Measurements from ENCODE around the gene PTPRD.

Gene PTPRD

DNA sequence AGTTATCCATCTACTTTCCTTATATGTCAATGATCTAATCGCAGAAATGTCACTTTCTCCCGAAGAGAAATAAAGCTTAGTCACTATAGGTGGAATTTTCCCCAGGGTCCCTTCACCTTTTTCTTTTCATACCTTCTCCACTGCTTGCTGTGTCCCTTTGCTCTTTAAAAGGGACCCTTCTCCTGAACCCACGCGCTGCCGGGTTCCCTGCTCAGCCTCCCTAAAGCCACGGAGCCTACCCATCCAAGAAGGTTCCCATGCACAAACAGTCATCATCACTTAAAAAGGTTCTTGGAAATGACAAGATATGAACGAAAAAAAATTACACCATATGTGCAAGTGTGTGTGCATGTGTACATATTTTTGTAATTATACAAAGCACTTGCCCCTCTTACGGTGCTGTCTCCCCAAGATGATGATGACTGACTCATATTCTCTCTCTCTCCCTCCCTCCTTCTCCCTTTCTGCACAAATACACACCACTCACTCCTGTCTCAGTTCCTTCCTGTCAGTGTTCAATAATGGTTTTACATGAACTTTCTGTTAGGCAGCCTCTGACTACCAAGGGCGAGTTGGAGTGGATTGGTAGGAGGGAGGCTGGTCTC is 1.5 kb upstream of the PTPRD start:
- H3K4me3 ChIP-seq (ENCODE audit: low read depth, low read length), result no peak overlapping the region
- TF ChIP-seq, protein P1, sequence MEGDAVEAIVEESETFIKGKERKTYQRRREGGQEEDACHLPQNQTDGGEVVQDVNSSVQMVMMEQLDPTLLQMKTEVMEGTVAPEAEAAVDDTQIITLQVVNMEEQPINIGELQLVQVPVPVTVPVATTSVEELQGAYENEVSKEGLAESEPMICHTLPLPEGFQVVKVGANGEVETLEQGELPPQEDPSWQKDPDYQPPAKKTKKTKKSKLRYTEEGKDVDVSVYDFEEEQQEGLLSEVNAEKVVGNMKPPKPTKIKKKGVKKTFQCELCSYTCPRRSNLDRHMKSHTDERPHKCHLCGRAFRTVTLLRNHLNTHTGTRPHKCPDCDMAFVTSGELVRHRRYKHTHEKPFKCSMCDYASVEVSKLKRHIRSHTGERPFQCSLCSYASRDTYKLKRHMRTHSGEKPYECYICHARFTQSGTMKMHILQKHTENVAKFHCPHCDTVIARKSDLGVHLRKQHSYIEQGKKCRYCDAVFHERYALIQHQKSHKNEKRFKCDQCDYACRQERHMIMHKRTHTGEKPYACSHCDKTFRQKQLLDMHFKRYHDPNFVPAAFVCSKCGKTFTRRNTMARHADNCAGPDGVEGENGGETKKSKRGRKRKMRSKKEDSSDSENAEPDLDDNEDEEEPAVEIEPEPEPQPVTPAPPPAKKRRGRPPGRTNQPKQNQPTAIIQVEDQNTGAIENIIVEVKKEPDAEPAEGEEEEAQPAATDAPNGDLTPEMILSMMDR (conservative IDR thresholded peaks at IDR 0.05; ENCODE audit: low read depth, low read length), result no peak
- DNase-seq (ENCODE audit: low read depth), result no peak

DNA sequence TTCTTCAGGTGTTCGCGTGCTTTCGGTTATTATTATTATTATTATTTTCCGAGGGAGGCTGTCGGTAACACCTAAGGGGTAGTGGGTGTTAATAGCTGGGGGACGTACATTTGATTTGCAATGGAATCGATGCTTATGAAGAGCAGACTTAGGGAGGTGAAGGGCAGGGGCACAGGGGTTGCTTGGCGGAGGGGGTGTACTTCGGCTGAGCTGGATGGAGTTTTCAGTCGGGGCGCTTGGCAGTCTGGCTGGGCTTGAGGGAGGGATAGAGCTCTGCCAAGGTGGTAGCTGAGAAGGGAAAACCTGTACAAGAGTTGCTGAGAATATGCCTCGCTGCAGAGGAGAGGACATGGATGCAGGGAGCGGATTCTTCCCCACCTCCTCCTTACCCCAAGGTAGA is 617 bp upstream of the PTPRD start:
- TF ChIP-seq, protein P1 (conservative IDR thresholded peaks at IDR 0.05; ENCODE audit: low read depth, low read length), result no peak
- DNase-seq (ENCODE audit: low read depth), result no peak
- H3K4me3 ChIP-seq (ENCODE audit: low read depth, low read length), result peak overlapping the region; percentile 53

DNA sequence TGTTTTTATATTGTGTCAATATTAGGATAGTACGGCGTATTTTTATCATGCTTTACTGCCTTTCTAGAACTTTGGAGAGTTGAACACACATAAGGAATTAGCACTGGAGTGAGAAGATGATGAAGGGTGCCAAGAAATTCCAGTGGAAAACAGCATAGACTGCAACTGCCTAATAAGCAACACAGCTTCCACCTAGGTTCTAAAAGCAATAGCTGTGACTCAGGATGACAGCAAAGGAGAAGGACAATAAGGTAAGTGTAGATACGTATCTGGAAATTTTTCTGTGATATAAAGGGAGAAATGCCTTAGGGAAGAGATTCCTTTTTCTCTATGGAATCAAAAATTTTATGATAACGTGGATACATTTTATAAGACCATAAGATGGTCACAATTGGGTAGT is 7.4 kb downstream of the PTPRD start:
- no peak for DNase-seq (ENCODE audit: low read depth)
- TF ChIP-seq, protein P1 (conservative IDR thresholded peaks at IDR 0.05; ENCODE audit: low read depth, low read length), result no peak
- no peak overlapping the region for H3K4me3 ChIP-seq (ENCODE audit: low read depth, low read length)

DNA sequence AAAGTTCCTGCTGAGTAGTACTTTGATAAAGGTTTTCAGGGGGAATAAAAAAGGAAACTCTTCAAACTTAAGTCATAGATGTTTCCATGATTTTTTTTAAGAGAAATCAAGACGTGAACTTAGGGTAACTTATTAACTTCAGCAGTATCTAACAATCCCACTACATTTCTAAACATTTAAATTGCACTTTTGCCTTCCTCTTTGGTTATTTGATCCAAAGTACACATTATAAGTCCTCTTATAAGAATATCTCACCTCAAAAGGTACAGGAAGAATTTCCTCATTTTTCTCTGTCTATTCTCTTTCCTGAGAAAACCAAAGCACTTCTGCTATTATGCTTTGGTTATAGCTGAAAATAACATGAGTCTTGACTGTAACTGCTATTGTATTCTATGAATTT is 7.9 kb downstream of the PTPRD start:
- TF ChIP-seq, protein P1 (conservative IDR thresholded peaks at IDR 0.05; ENCODE audit: low read depth, low read length), result no peak
- H3K4me3 ChIP-seq (ENCODE audit: low read depth, low read length), result no peak overlapping the region
- no peak for DNase-seq (ENCODE audit: low read depth)

DNA sequence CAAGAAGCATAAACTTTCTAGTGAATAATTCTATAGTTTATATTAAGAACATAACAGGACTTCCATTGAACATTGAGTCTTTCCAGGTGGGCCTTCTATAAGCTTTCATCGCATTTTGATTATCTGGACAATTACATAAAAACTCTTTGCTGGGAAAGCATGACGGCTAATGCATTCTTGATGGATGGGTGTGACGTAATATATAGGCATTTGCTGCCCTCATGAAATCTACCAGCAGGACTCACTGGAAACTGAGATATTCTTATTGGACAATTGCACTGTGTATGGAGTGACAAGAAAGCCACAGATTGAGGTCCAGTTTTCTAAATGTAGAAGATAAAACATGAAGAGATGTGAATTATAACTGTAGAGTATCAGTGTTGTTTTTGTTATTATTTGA is 15.0 kb downstream of the PTPRD start:
- DNase-seq (ENCODE audit: low read depth), result no peak
- TF ChIP-seq, protein P1 (conservative IDR thresholded peaks at IDR 0.05; ENCODE audit: low read depth, low read length), result no peak

DNA sequence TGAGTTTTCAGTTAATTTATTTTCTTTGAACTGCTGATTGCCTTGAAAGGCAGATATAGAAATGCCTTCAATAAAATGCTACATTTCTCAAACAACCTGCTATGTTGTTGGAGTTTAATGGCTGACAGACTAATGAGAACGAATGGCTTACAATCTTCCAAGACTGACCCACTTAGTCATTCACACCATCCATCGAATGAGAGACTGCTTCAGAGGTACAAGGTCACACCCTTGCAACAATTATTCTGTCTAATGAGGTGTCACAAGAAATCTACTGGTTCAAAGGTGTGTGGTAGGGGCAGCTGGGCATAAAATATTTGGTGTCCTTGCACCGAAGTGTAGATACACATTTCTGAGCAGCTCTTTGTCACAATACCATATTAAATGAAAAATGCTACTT is 18.3 kb downstream of the PTPRD start:
- TF ChIP-seq, protein P1 (conservative IDR thresholded peaks at IDR 0.05; ENCODE audit: low read depth, low read length), result no peak
- no peak overlapping the region for H3K4me3 ChIP-seq (ENCODE audit: low read depth, low read length)
- no peak for DNase-seq (ENCODE audit: low read depth)

More for the DNA sequence above, 15.0 kb downstream of the PTPRD start:
- H3K4me3 ChIP-seq (ENCODE audit: low read depth, low read length), result no peak overlapping the region

DNA sequence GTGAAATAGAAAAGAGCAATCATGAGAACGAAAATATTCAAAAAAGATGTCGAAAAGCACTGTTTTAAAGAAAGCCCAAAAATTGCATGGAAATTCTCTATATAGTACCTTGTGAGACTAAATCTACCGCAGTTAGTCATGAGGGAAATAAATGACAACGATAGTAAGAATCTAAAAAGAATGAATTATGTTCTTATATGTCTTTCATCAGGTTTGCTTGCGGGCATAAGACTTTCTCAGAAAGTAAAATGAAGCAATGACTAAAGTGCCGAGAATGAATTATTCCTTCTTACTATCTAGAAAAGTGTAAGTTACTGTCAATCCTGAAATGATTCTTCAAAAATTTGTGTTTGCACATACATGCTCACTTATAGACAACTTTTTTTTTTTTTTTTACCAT is 26.4 kb downstream of the PTPRD start:
- TF ChIP-seq, protein P1 (conservative IDR thresholded peaks at IDR 0.05; ENCODE audit: low read depth, low read length), result no peak
- H3K4me3 ChIP-seq (ENCODE audit: low read depth, low read length), result no peak overlapping the region
- DNase-seq (ENCODE audit: low read depth), result no peak

All from choroid plexus epithelial cell (primary cell).